A549 treated with Hydrocortisone at 1 μM for 4 hours (cell line): Measurements from ENCODE around the gene RSBN1L. TPM values are rescaled to one million over a fixed set of nuclear protein-coding genes. Genes with fewer than 3 reads are reported as not detected.

Source experiments
- total RNA-seq: library from RNA; stranded (reverse); fragments of 200-300 nt; extraction: Qiagen RNA extraction; gene quantifications from 5 replicates; pipeline ENCODE4 v1.2.3, GENCODE V29; 2022

Gene RSBN1L
- total RNA-seq = 7.4 to 11.3 TPM (median 8.2 TPM) in 5 replicates

GRCh38 chr7:77696057-77696642 lies at the start of gene RSBN1L:
RSBN1L (plus strand) TSS chr7:77696459; CDS start chr7:77696470, 11 bp downstream.

GRCh38 chr7:77798394-77799077 lies 102.3 kb downstream of the RSBN1L start, which contains the start of the genes PHTF2 and TMEM60:
PHTF2 (plus strand) TSS chr7:77798773.
TMEM60 (minus strand) TSS chr7:77798434; CDS start chr7:77794373, 4,061 bp downstream.

Other genes starting within 250 kb of the RSBN1L start
- 59.7 to 101 TPM (median 69.7 TPM) in 5 replicates for gene PTPN12, start 159.2 kb upstream of the RSBN1L start, total RNA-seq
- 24.1 to 28.8 TPM (median 27.3 TPM) in 5 replicates for gene TMEM60, start 102.0 kb downstream of the RSBN1L start, total RNA-seq
- gene PHTF2, start 102.3 kb downstream of the RSBN1L start, total RNA-seq = 11.7 to 20.9 TPM (median 15.1 TPM) in 5 replicates